HepG2 (cell line): ENCODE results near the gene AP2B1. TPM values are rescaled to one million over a fixed set of nuclear protein-coding genes. Genes with fewer than 3 reads are reported as not detected.

Experiments
- ATAC-seq: fragments of 200-7000 bp; cut with Tn5 transposase; 3 replicates; pipeline ENCODE4 v1.9.1; 2020; ENCODE audit warnings: mild to moderate bottlenecking, moderate library complexity
- BruUV-seq: library from RNA; stranded (reverse); fragments of 400-500 nt; replicated peaks from 2 replicates; lab custom pipeline; 2021; lab: Mats Ljungman, UMichigan
- CTCF ChIA-PET: fragments of 300-600 bp; formaldehyde crosslinking; extraction: SDS; loops from one replicate; lab custom pipeline; 2021; ENCODE audit warnings: low total read pairs, inconsistent platforms, low intra/inter-chr PET ratio; lab: Yijun Ruan, JAX
- POLR2A ChIA-PET: fragments of 350-600 bp; sonication (Branson Sonifier 250); formaldehyde crosslinking; loops from one replicate; lab custom pipeline; 2020; ENCODE audit warnings: antibody characterized with exemption, inconsistent platforms; lab: Yijun Ruan, JAX
- DNase-seq: peaks from one replicate; pipeline ENCODE4 v3.0.0-alpha.2; 2015; ENCODE audit warnings: low spot score
- FAIRE-seq: peaks from 3 replicates; lab custom pipeline; 2011; peaks lifted over from hg19 to GRCh38; lab: Jason Lieb, UNC
- H2AFZ ChIP-seq: one replicate; pipeline ENCODE4 v1.6.1; 2011; ENCODE audit warnings: low read length, inconsistent platforms
- H3K27ac ChIP-seq: fragments of 300-600 bp; 3 replicates; pipeline ENCODE4 v1.8.0; 2011; ENCODE audit warnings: mixed run types, mild to moderate bottlenecking, mixed read lengths, low read length, inconsistent platforms; ENCODE audit not compliant: insufficient read depth; ENCODE audit errors: extremely low read length
- H3K27me3 ChIP-seq, 2 experiments: fragments of 200-600 bp in 1 of 2; 2 replicates in 1 of 2; 3 replicates in 1 of 2; pipeline versions ENCODE4 v1.6.0 to v1.8.0; 2011; ENCODE audit warnings: low read length in 2 of 2, mild to moderate bottlenecking in 2 of 2, moderate library complexity in 2 of 2, inconsistent platforms in 1 of 2; ENCODE audit not compliant: insufficient read depth in 2 of 2, control insufficient read depth in 1 of 2
- H3K36me3 ChIP-seq, 2 experiments: fragments of 200-600 bp in 1 of 2; replicated peaks in 1 of 2; 2 replicates in 1 of 2; 3 replicates in 1 of 2; pipeline versions ENCODE4 v1.5.1 to v1.8.0; 2011; ENCODE audit warnings: low read length in 2 of 2, inconsistent platforms in 1 of 2; ENCODE audit not compliant: insufficient read depth in 2 of 2, control insufficient read depth in 1 of 2
- H3K4me1 ChIP-seq: 2 replicates; pipeline ENCODE4 v1.5.1; 2012; ENCODE audit warnings: low read length, inconsistent platforms; ENCODE audit not compliant: insufficient read depth
- H3K4me2 ChIP-seq: 2 replicates; pipeline ENCODE4 v1.6.0; 2011; ENCODE audit warnings: low read depth, low read length, inconsistent platforms
- H3K4me3 ChIP-seq, 3 experiments: fragments of 200-600 bp in 1 of 3; sonication (generic), shearing (Covaris generic) in 1 of 3; replicated peaks in 1 of 3; 2 replicates each; pipeline ENCODE4 v1.5.1; 2011 to 2016; ENCODE audit warnings: low read length in 3 of 3, inconsistent platforms in 2 of 3, low read depth in 2 of 3, mild to moderate bottlenecking in 2 of 3, control low read depth in 1 of 3, mixed read lengths in 1 of 3; ENCODE audit not compliant: insufficient read depth in 1 of 3
- H3K79me2 ChIP-seq: one replicate; pipeline ENCODE4 v1.6.1; 2011; ENCODE audit warnings: low read length, inconsistent platforms; ENCODE audit not compliant: insufficient read depth
- H3K9ac ChIP-seq: 2 replicates; pipeline ENCODE4 v1.6.0; 2011; ENCODE audit warnings: mild to moderate bottlenecking, low read depth, low read length, inconsistent platforms; ENCODE audit not compliant: insufficient read depth
- H3K9me3 ChIP-seq: 2 replicates; pipeline ENCODE4 v1.5.1; 2012; ENCODE audit warnings: mild to moderate bottlenecking, low read length
- H4K20me1 ChIP-seq: 2 replicates; pipeline ENCODE4 v1.6.0; 2011; ENCODE audit warnings: inconsistent platforms, mild to moderate bottlenecking, low read length, moderate library complexity; ENCODE audit not compliant: insufficient read depth
- ATF5 ChIP-seq: sonication (generic); formaldehyde crosslinking; IDR thresholded peaks from 2 replicates; pipeline ENCODE4 v1.4.0; 2020; ENCODE audit warnings: mild to moderate bottlenecking, low read depth, missing genetic modification reagents
- CHD4 ChIP-seq: fragments of 200-600 bp; sonication (generic); IDR thresholded peaks from 2 replicates; pipeline ENCODE4 v1.7.0; 2017; ENCODE audit warnings: mild to moderate bottlenecking, low read length, borderline replicate concordance
- DPF2 ChIP-seq: sonication (generic); formaldehyde crosslinking; IDR thresholded peaks from 2 replicates; pipeline ENCODE4 v1.4.0; 2020; ENCODE audit warnings: mild to moderate bottlenecking, low read depth, missing genetic modification reagents, borderline replicate concordance
- MED1 ChIP-seq: sonication (generic); formaldehyde crosslinking; IDR thresholded peaks from 2 replicates; pipeline ENCODE4 v1.4.0; 2020; ENCODE audit warnings: missing genetic modification reagents
- NONO ChIP-seq, 2 experiments: fragments of 450-650 bp in 1 of 2; sonication (generic) in 1 of 2; formaldehyde crosslinking in 1 of 2; IDR thresholded peaks in 1 of 2; conservative IDR thresholded peaks in 1 of 2; 2 replicates each; pipeline versions ENCODE4 v1.6.1 to v1.8.0; 2017 to 2022; ENCODE audit warnings: mild to moderate bottlenecking in 1 of 2, missing genetic modification reagents in 1 of 2, moderate library complexity in 1 of 2
- PHF21A ChIP-seq: sonication (generic); formaldehyde crosslinking; IDR thresholded peaks from 2 replicates; pipeline ENCODE4 v1.5.0; 2020; ENCODE audit warnings: mild to moderate bottlenecking, missing genetic modification reagents
- SYNCRIP ChIP-seq: fragments of 200-400 bp; formaldehyde crosslinking; IDR thresholded peaks from 2 replicates; pipeline ENCODE4 v1.6.1; 2018; ENCODE audit warnings: mild to moderate bottlenecking, low read depth, low read length; ENCODE audit not compliant: insufficient read depth
- ZBTB21 ChIP-seq: sonication (generic); formaldehyde crosslinking; IDR thresholded peaks from 2 replicates; pipeline ENCODE4 v1.4.0; 2020; ENCODE audit warnings: missing genetic modification reagents
- ZNF235 ChIP-seq: sonication (generic); formaldehyde crosslinking; IDR thresholded peaks from 2 replicates; pipeline ENCODE4 v1.8.1; 2023; ENCODE audit warnings: mild to moderate bottlenecking, missing genetic modification reagents, borderline replicate concordance
- ZNF337 ChIP-seq: sonication (generic); formaldehyde crosslinking; IDR thresholded peaks from 2 replicates; pipeline ENCODE4 v1.5.1; 2020; ENCODE audit warnings: missing genetic modification reagents, low read depth, mild to moderate bottlenecking, borderline replicate concordance
- ZNF34 ChIP-seq: sonication (generic); formaldehyde crosslinking; IDR thresholded peaks from 2 replicates; pipeline ENCODE4 v1.4.0; 2020; ENCODE audit warnings: mild to moderate bottlenecking, missing genetic modification reagents, borderline replicate concordance
- ZNF367 ChIP-seq: sonication (generic); formaldehyde crosslinking; IDR thresholded peaks from 2 replicates; pipeline ENCODE4 v1.4.0; 2020; ENCODE audit warnings: missing genetic modification reagents, borderline replicate concordance
- WGBS: methylation state at CpG from one replicate; pipeline ENCODE4 v1.1.6; 2017; ENCODE audit warnings: low lambda C conversion rate; 5-methylcytosine and 5-hydroxymethylcytosine counted together
- in situ Hi-C: cut with HindIII; loops from 2 replicates; pipeline ENCODE4 v1.10.0; 2017; ENCODE audit warnings: low pct_unique_long_range_greater_than_20kb; ENCODE audit not compliant: extremely low pct_ligation_motif_present
- intact Hi-C: fragments of 100-400 bp; cut with micrococcal nuclease; formaldehyde crosslinking; loops from one replicate; pipeline ENCODE4 v1.10.0; 2022; ENCODE audit not compliant: unreplicated experiment
- polyA plus RNA-seq, 8 experiments: library from polyadenylated mRNA; depleted of rRNA in 3 of 8; stranded (reverse) in 7 of 8; unstranded in 1 of 8; fragments of >200 nt; fragmentation: Illumina TruSeq in 4 of 8; extraction: Trizol in 4 of 8; gene quantifications; 2 replicates each; pipeline versions ENCODE4 v1.2.1 to v1.2.3, GENCODE V29; 2011 to 2016; ENCODE audit warnings: low read depth in 4 of 8, missing spikeins in 1 of 8, mixed read lengths in 1 of 8; ENCODE audit not compliant: insufficient read depth in 1 of 8
- total RNA-seq, 5 experiments: library from RNA; depleted of rRNA; stranded (reverse); fragments of >200 nt; fragmentation: Illumina TruSeq; extraction: Trizol; gene quantifications; 2 replicates each; pipeline ENCODE4 v1.2.3, GENCODE V29; 2016; ENCODE audit warnings: low read depth in 1 of 5

Gene AP2B1
- total and polyA plus RNA-seq, 2 of the 13 experiments (the other 11 are each of a cell fraction or from before 2014, with no cell fraction given) = 23.8 to 71.3 TPM

- H3K4me2 ChIP-seq = no peak overlapping the region
- CTCF ChIA-PET = no interaction called here
- ATAC-seq (no peak), DNase-seq (no peak), FAIRE-seq (no peak)
- intact Hi-C loops (no loop called here), in situ Hi-C loops (no loop called here)
- no peak overlapping the region for H3K4me3 ChIP-seq
- no peak overlapping the region for H3K27ac ChIP-seq
- H3K36me3 ChIP-seq = no peaks in the 10 kb centered on the region
- H3K9me3 ChIP-seq = no peaks in the 10 kb centered on the region
- H4K20me1 ChIP-seq = no peaks in the 10 kb centered on the region
- POLR2A ChIA-PET = no interaction called here
- peaks cover 17% of the 10 kb centered on the region for H3K4me1 ChIP-seq
- BruUV-seq = no TSS peak
- H3K79me2 ChIP-seq = peaks cover 14% of the 10 kb centered on the region
- no CpG with 5 or more reads among the region's 1 CpG for WGBS
- no peak overlapping the region for H3K9ac ChIP-seq
- H2AFZ ChIP-seq = no peak overlapping the region
- TF ChIP-seq DPF2 (CRISPR knock-in tag) = no peak
- TF ChIP-seq ZBTB21 (CRISPR knock-in tag) = no peak
- no peak for TF ChIP-seq SYNCRIP
- TF ChIP-seq MED1 (CRISPR knock-in tag) = no peak
- H3K27me3 ChIP-seq = no peaks in the 10 kb centered on the region; a peak in 1 of 5 replicates
These were observed 3.1 kb upstream of the AP2B1 start for GRCh38 chr17:35584061-35584460.

GRCh38 chr17:35586569-35587073 lies 501 bp upstream of the AP2B1 start:
- intact Hi-C loops (no loop called here), in situ Hi-C loops (no loop called here)
- TF ChIP-seq ZNF34 (peak; percentile 10; the same call in 1 of the 2 replicates), ZNF235 (no peak), CHD4 (peak; percentile 30; the same call in 1 of the 2 replicates), PHF21A (CRISPR knock-in tag) (0 out of 2 replicates have a peak, but pooled peaks have one; percentile 8), ZNF337 (CRISPR knock-in tag) (0 out of 2 replicates have a peak, but pooled peaks have one; percentile 34), NONO (IDR thresholded peaks at IDR 0.05) (no peak), NONO (CRISPR knock-in tag; conservative IDR thresholded peaks at IDR 0.05) (0 out of 2 replicates have a peak, but pooled peaks have one; percentile 14), ATF5 (CRISPR knock-in tag) (0 out of 2 replicates have a peak, but pooled peaks have one; percentile 12), ZNF367 (no peak)

More at GRCh38 chr17:35586569-35587073, 501 bp upstream of the AP2B1 start:
- FAIRE-seq (no peak), ATAC-seq (no peak), DNase-seq (no peak)
- Histone ChIP-seq H3K27ac (peak overlapping the region; percentile 61), H3K36me3 (no peaks in the 10 kb centered on the region), H4K20me1 (no peaks in the 10 kb centered on the region), H3K9me3 (no peaks in the 10 kb centered on the region), H3K4me2 (peak overlapping the region; percentile 79), H3K27me3 (no peaks in the 10 kb centered on the region; a peak in 1 of 5 replicates), H3K4me3 (peak overlapping the region; percentile 67 to 92 (median 89); a peak in 5 of 6 replicates), H3K79me2 (peaks cover 37% of the 10 kb centered on the region), H3K9ac (peak overlapping the region; percentile 86), H2AFZ (peak overlapping the region; percentile 58), H3K4me1 (peaks cover 26% of the 10 kb centered on the region)
- ChIA-PET POLR2A (interaction anchor here (0.8 to 4.2 kb wide), 4 partner anchors 8 to 222 kb away, joined by 3 to 73 read pairs (median 6); partner anchors contain the start of gene PEX12), CTCF (no interaction called here)
- TSS peak; percentile 99 for BruUV-seq
- 88% methylated on average over 7 of the region's 7 CpGs for WGBS
